ENCODE data around the gene SULT1C4. TPM values are rescaled to one million over a fixed set of nuclear protein-coding genes. Genes with fewer than 3 reads are reported as not detected.

Gene SULT1C4
- total RNA-seq, 1 experiment from 2014 or later = not detected

DNA sequence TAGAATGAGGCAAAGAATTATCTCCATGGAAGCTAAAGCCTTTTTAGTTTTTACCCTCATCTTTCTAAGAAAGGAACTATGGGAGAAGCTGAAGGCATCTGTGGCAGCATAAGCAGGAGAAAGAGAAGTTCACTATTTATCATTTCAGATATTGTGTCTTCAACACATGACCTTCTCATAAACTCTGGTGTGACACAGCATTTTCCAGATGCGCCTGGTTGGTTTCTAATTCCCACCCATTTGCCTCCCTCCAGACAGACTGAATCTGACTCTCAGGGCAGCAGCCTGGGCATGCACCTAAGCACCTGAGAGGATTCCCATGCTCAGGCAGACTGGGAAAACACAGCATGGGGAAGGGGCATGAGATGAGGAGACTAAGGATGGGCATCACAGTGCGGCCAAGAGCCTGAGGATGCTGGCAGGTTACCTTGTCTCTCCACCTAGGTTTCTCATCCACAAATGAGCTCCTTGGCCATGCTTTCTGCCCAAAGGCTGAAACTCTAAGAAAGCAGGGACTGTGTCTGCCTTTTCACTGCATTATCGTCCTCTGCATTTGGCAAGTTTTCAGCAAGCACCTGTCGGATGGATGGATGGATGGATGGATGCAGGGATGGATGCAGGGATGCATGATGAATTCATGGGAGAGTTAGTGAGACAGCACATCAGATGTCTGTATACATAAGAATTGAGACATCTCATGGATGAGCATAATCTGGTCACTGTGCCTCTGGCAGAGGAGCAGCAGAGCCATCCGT is 28.8 kb upstream of the SULT1C4 start:
- intact Hi-C loops (cut with micrococcal nuclease; ENCODE audit: unreplicated experiment) = no loop called here
- Histone ChIP-seq H3K27me3 (ENCODE audit: control insufficient read depth, insufficient read depth, low read length) (no peaks in the 10 kb centered on the region), H3K4me3 (ENCODE audit: low read depth in 2 of 2, low read length in 2 of 2) (no peak overlapping the region), H3K9me3 (ENCODE audit: control insufficient read depth, insufficient read depth, low read depth, low read length) (no peaks in the 10 kb centered on the region), H3K4me1 (ENCODE audit: control insufficient read depth, insufficient read depth, low read length) (no peaks in the 10 kb centered on the region), H3K27ac (ENCODE audit: low read length) (no peak overlapping the region), H3K36me3 (ENCODE audit: control insufficient read depth, insufficient read depth, low read length) (no peaks in the 10 kb centered on the region; the same call in 1 of the 2 replicates)
- TF ChIP-seq, protein P1, sequence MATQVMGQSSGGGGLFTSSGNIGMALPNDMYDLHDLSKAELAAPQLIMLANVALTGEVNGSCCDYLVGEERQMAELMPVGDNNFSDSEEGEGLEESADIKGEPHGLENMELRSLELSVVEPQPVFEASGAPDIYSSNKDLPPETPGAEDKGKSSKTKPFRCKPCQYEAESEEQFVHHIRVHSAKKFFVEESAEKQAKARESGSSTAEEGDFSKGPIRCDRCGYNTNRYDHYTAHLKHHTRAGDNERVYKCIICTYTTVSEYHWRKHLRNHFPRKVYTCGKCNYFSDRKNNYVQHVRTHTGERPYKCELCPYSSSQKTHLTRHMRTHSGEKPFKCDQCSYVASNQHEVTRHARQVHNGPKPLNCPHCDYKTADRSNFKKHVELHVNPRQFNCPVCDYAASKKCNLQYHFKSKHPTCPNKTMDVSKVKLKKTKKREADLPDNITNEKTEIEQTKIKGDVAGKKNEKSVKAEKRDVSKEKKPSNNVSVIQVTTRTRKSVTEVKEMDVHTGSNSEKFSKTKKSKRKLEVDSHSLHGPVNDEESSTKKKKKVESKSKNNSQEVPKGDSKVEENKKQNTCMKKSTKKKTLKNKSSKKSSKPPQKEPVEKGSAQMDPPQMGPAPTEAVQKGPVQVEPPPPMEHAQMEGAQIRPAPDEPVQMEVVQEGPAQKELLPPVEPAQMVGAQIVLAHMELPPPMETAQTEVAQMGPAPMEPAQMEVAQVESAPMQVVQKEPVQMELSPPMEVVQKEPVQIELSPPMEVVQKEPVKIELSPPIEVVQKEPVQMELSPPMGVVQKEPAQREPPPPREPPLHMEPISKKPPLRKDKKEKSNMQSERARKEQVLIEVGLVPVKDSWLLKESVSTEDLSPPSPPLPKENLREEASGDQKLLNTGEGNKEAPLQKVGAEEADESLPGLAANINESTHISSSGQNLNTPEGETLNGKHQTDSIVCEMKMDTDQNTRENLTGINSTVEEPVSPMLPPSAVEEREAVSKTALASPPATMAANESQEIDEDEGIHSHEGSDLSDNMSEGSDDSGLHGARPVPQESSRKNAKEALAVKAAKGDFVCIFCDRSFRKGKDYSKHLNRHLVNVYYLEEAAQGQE (IDR thresholded peaks at IDR 0.05; ENCODE audit: insufficient read depth in 1 of 2, low read depth in 2 of 2, low read length in 1 of 2) = no peak
- no peak for TF ChIP-seq SIN3A (IDR thresholded peaks at IDR 0.05; ENCODE audit: borderline replicate concordance, insufficient read depth, low read depth, low read length)
- no peak for TF ChIP-seq TCF7L2 (IDR thresholded peaks at IDR 0.05; ENCODE audit: low read depth, low read length)
- TF ChIP-seq POLR2AphosphoS5 (IDR thresholded peaks at IDR 0.05; ENCODE audit: low read depth, low read length) = no peak
- TF ChIP-seq, protein P2, sequence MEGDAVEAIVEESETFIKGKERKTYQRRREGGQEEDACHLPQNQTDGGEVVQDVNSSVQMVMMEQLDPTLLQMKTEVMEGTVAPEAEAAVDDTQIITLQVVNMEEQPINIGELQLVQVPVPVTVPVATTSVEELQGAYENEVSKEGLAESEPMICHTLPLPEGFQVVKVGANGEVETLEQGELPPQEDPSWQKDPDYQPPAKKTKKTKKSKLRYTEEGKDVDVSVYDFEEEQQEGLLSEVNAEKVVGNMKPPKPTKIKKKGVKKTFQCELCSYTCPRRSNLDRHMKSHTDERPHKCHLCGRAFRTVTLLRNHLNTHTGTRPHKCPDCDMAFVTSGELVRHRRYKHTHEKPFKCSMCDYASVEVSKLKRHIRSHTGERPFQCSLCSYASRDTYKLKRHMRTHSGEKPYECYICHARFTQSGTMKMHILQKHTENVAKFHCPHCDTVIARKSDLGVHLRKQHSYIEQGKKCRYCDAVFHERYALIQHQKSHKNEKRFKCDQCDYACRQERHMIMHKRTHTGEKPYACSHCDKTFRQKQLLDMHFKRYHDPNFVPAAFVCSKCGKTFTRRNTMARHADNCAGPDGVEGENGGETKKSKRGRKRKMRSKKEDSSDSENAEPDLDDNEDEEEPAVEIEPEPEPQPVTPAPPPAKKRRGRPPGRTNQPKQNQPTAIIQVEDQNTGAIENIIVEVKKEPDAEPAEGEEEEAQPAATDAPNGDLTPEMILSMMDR (IDR thresholded peaks at IDR 0.05) = no peak
- ChIA-PET POLR2A (no interaction called here), CTCF (no interaction called here)
- in situ Hi-C loops (cut with HindIII; ENCODE audit: low pct_unique_long_range_greater_than_20kb, low sequenced_read_pairs) = no loop called here
- no TSS peak for BruUV-seq (replicated peaks)
- ATAC-seq = no peak
- DNase-seq (ENCODE audit: low read depth, low spot score) = no peak

DNA sequence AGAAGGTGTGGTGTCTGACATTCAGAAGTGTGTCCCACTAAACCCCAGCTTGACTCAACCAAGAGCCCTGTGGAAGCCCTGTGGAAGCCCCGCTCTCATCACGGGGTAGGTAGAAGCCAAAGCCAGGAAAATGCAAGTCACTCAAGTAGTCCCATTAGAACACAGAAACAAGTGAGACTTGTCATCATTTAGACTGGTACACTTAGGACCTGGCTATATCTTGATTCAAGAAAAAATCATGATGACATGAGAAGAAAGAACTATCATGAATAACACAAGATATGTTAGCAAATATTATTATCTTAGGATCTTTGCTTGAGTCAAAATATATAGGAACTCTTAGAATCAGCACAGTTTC is 28.2 kb upstream of the SULT1C4 start:
- POLR2A ChIA-PET = no interaction called here
- Histone ChIP-seq H3K4me1 (ENCODE audit: control insufficient read depth, insufficient read depth, low read length) (no peaks in the 10 kb centered on the region), H3K36me3 (ENCODE audit: control insufficient read depth, insufficient read depth, low read length) (no peaks in the 10 kb centered on the region; the same call in 1 of the 2 replicates), H3K27ac (ENCODE audit: low read length) (no peak overlapping the region), H3K27me3 (ENCODE audit: control insufficient read depth, insufficient read depth, low read length) (no peaks in the 10 kb centered on the region), H3K9me3 (ENCODE audit: control insufficient read depth, insufficient read depth, low read depth, low read length) (no peaks in the 10 kb centered on the region), H3K4me3 (ENCODE audit: low read depth in 2 of 2, low read length in 2 of 2) (no peak overlapping the region)
- TF ChIP-seq, protein P2 (IDR thresholded peaks at IDR 0.05) = no peak
- TF ChIP-seq TCF7L2 (IDR thresholded peaks at IDR 0.05; ENCODE audit: low read depth, low read length) (no peak), POLR2AphosphoS5 (IDR thresholded peaks at IDR 0.05; ENCODE audit: low read depth, low read length) (no peak), SIN3A (IDR thresholded peaks at IDR 0.05; ENCODE audit: borderline replicate concordance, insufficient read depth, low read depth, low read length) (no peak)
- TF ChIP-seq, protein P1 (IDR thresholded peaks at IDR 0.05; ENCODE audit: insufficient read depth in 1 of 2, low read depth in 2 of 2, low read length in 1 of 2) = no peak
- BruUV-seq (replicated peaks) = no TSS peak
- CTCF ChIA-PET = no interaction called here
- intact Hi-C loops (cut with micrococcal nuclease; ENCODE audit: unreplicated experiment) = no loop called here
- peak; percentile 45; the same call in 1 of the 2 replicates for ATAC-seq
- no peak for DNase-seq (ENCODE audit: low read depth, low spot score)
- in situ Hi-C loops (cut with HindIII; ENCODE audit: low pct_unique_long_range_greater_than_20kb, low sequenced_read_pairs) = no loop called here

Data from Panc1 (cell line).